Measurements from ENCODE around the gene CXCL13.

CXCL13 gene

DNA sequence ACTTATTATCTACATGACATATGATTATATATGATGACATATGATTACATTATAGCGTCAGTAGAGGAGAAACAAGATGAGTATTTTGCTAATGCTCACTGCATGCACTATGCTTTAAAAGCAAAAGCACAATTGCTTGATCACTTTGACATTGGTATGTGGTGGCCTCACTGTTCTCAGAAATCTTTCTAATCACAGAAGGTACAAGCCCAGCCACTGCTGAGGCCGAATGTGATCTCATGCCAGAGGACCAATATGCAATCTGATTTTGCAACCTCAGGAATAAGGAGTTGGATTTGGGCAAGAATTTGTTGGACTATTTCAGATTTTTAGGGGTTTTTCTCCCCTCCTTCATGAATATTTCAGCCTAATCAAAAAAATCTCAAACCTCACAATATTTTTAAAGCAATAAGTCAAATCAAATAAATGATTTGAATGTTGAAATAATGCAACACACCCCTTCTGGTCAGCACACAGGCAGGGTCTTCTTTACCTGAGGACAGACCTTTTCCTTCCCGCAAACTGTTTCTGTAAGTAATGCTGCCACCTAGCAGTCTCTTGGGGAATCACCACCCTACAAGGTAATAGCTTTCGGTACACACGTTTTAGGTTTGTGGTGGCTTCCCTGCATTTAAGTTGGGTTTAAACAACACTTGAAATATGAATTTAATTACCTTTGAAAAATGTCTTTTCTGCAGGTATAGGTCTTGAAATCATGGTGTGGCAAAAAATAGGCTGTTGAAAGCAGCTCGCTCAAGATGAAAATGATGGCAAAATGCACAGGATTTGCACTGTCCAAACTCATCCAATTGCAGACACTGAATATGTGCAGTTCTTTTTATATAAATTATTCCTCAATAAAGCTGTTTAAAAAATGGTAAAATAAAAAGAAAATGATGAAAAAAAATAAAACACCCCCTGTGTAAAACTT, 4.8 kb upstream of the CXCL13 start:
- H3K27me3 ChIP-seq (ENCODE audit: control insufficient read depth, insufficient read depth, low read length): no peaks in the 10 kb centered on the region
- no peak overlapping the region for H3K27ac ChIP-seq (ENCODE audit: low read length)
- H3K9me3 ChIP-seq (ENCODE audit: control insufficient read depth, insufficient read depth, low read length): no peaks in the 10 kb centered on the region
- no peak for DNase-seq (ENCODE audit: low read depth, low spot score)
- H3K4me1 ChIP-seq (ENCODE audit: control insufficient read depth, insufficient read depth, low read length): no peaks in the 10 kb centered on the region
- no peaks in the 10 kb centered on the region for H3K36me3 ChIP-seq (ENCODE audit: control insufficient read depth, insufficient read depth, low read length)
- no CpG with 5 or more reads among the region's 6 CpGs for WGBS (ENCODE audit: insufficient coverage, insufficient read length)
- no peak overlapping the region for H3K4me3 ChIP-seq (ENCODE audit: low read length)

DNA sequence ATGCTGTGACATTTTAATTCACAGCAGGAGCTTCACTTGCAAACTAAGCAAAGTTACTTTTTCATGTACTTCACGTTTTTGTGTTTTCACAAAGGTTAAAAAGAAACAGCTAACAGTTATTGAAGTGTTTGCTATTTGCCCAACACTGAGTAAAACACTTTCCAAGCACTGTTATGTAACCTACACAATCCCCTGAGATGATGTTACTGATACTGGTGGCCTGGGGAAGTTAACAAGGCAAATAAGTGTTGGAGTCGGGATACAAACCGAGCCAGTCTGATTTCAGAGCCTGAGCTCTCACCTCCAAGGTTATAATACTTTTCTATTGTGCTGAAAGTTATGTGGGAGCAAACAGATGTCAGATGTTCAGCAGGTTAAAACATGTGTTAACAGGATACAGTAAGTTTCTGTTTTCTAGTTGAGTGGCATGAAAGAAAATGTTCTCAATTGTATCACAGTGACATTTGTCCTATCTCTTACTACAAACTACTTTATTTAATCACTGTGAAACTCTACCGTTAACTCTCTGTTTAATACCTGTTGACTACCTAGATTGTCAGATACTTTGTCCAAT, 3.9 kb upstream of the CXCL13 start:
- Histone ChIP-seq H3K27me3 (ENCODE audit: control insufficient read depth, insufficient read depth, low read length) (no peaks in the 10 kb centered on the region), H3K27ac (ENCODE audit: low read length) (no peak overlapping the region), H3K4me3 (ENCODE audit: low read length) (no peak overlapping the region), H3K36me3 (ENCODE audit: control insufficient read depth, insufficient read depth, low read length) (no peaks in the 10 kb centered on the region), H3K9me3 (ENCODE audit: control insufficient read depth, insufficient read depth, low read length) (no peaks in the 10 kb centered on the region), H3K4me1 (ENCODE audit: control insufficient read depth, insufficient read depth, low read length) (no peaks in the 10 kb centered on the region)
- 100% methylated on average over 1 of the region's 4 CpGs for WGBS (ENCODE audit: insufficient coverage, insufficient read length)
- no peak for DNase-seq (ENCODE audit: low read depth, low spot score)

DNA sequence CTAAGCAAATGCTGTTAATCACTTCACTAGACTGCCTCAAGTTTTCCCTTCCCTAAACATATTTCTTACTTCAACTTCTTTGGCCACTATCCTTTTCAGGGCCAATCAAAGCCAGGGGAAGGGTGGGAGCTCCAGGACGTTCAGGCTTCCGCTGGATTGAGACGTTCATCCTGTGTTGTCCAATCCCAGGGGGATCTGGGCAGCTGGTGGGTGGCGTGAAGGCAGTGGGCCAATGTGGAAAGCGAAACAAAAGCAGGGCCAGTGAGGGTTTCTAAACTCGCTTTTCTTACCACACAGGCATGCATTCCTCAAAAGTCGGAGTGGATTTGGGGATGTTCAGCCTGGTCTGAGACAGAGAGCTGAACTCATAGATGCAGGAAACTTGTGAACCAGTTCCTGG, 7.6 kb downstream of the CXCL13 start:
- DNase-seq (ENCODE audit: low read depth, low spot score): no peak
- H3K27ac ChIP-seq (ENCODE audit: low read length): no peak overlapping the region
- H3K27me3 ChIP-seq (ENCODE audit: control insufficient read depth, insufficient read depth, low read length): no peaks in the 10 kb centered on the region
- H3K36me3 ChIP-seq (ENCODE audit: control insufficient read depth, insufficient read depth, low read length): no peaks in the 10 kb centered on the region
- no peaks in the 10 kb centered on the region for H3K4me1 ChIP-seq (ENCODE audit: control insufficient read depth, insufficient read depth, low read length)
- H3K9me3 ChIP-seq (ENCODE audit: control insufficient read depth, insufficient read depth, low read length): no peaks in the 10 kb centered on the region
- WGBS (ENCODE audit: insufficient coverage, insufficient read length): no CpG with 5 or more reads among the region's 7 CpGs
- H3K4me3 ChIP-seq (ENCODE audit: low read length): no peak overlapping the region

DNA sequence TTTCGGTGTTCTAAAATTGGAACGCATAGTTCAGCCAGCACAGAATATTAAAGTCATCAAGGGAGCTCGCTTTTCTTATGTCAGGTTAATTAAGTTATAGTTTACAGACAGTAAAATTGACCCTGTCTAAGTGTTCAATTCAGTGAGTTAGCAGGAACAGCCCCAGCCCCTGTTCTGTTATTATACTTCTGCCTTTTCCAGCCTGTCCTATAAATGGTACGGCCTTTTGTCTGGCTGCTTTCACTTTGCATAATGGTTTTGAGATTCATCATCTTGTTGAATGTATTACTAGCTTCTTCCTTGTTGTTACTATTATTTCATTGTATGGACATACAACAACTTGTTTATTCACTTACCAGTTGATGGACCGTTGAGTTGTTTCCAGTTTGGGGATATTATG, 9.5 kb downstream of the CXCL13 start:
- no peak overlapping the region for H3K27ac ChIP-seq (ENCODE audit: low read length)
- no peaks in the 10 kb centered on the region for H3K4me1 ChIP-seq (ENCODE audit: control insufficient read depth, insufficient read depth, low read length)
- no peak for DNase-seq (ENCODE audit: low read depth, low spot score)
- no peaks in the 10 kb centered on the region for H3K27me3 ChIP-seq (ENCODE audit: control insufficient read depth, insufficient read depth, low read length)
- H3K36me3 ChIP-seq (ENCODE audit: control insufficient read depth, insufficient read depth, low read length): no peaks in the 10 kb centered on the region
- WGBS (ENCODE audit: insufficient coverage, insufficient read length): no CpG with 5 or more reads among the region's 5 CpGs
- no peak overlapping the region for H3K4me3 ChIP-seq (ENCODE audit: low read length)
- no peaks in the 10 kb centered on the region for H3K9me3 ChIP-seq (ENCODE audit: control insufficient read depth, insufficient read depth, low read length)

DNA sequence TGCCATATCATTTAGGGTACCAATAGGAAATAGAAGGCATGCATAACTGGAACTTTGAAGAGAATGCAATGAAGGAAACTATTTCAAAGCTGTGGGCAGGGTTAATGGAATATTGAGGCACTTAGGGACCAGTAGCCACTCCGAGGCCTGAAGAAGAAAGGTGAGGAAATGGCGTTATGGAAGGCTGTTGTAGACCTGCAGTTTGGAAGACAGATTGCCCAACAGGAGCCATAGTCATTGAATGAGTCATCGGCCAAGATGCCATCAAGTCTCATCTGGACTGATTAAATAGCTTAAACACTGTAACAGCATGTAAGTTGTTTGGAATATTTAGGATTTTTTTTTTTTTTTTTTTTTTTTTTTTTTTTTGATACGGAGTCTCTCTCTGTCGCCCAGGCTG, 11.6 kb downstream of the CXCL13 start:
- no peak overlapping the region for H3K4me3 ChIP-seq (ENCODE audit: low read length)
- H3K9me3 ChIP-seq (ENCODE audit: control insufficient read depth, insufficient read depth, low read length): no peaks in the 10 kb centered on the region
- WGBS (ENCODE audit: insufficient coverage, insufficient read length): no CpG with 5 or more reads among the region's 5 CpGs
- no peak for DNase-seq (ENCODE audit: low read depth, low spot score)
- H3K27ac ChIP-seq (ENCODE audit: low read length): no peak overlapping the region
- H3K4me1 ChIP-seq (ENCODE audit: control insufficient read depth, insufficient read depth, low read length): no peaks in the 10 kb centered on the region
- no peaks in the 10 kb centered on the region for H3K27me3 ChIP-seq (ENCODE audit: control insufficient read depth, insufficient read depth, low read length)
- H3K36me3 ChIP-seq (ENCODE audit: control insufficient read depth, insufficient read depth, low read length): no peaks in the 10 kb centered on the region

DNA sequence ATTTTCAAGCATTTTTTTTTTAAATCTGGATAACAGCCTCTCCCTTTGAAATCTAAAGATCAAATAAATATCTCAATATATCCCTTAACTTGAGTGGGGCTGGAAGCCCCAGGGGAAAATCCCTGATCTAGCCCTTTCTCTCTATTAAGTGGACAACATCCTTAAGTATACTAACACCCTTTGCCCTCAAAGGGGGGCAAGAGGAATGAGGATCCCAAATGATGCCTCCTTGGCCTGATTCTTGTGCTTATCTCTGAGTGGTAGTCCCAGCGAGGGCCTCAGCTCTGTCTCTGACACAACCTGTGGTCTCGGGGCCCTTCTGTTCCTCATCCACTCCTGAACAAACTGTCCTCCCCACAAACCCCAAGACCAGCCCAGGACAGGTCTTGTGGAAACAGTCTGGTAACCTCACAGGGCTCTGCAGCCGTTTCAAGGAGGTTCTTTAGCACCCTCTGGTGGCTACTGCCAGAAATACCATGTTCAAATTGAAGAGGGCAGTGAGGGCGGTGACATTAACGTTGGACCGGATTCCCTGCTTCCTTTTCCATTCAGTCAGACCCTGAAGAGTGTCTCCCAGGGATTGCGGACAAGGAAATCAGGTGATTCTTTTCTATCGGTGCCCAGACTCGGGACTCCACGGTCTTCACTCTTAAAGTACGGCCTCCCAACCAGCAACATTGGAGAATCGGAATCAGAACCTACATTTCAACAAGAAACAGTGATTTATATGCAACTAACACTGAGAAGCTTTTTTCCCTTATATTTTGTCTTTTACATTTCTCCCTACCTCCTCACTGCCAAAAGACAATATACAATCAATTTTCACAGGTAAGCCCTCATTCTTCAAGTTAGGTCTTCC, 13.0 kb downstream of the CXCL13 start:
- H3K4me3 ChIP-seq (ENCODE audit: low read length): no peak overlapping the region
- no peaks in the 10 kb centered on the region for H3K36me3 ChIP-seq (ENCODE audit: control insufficient read depth, insufficient read depth, low read length)
- no peak overlapping the region for H3K27ac ChIP-seq (ENCODE audit: low read length)
- H3K4me1 ChIP-seq (ENCODE audit: control insufficient read depth, insufficient read depth, low read length): no peaks in the 10 kb centered on the region
- DNase-seq (ENCODE audit: low read depth, low spot score): peak; percentile 77
- no peaks in the 10 kb centered on the region for H3K27me3 ChIP-seq (ENCODE audit: control insufficient read depth, insufficient read depth, low read length)
- H3K9me3 ChIP-seq (ENCODE audit: control insufficient read depth, insufficient read depth, low read length): no peaks in the 10 kb centered on the region
- no CpG with 5 or more reads among the region's 12 CpGs for WGBS (ENCODE audit: insufficient coverage, insufficient read length)

DNA sequence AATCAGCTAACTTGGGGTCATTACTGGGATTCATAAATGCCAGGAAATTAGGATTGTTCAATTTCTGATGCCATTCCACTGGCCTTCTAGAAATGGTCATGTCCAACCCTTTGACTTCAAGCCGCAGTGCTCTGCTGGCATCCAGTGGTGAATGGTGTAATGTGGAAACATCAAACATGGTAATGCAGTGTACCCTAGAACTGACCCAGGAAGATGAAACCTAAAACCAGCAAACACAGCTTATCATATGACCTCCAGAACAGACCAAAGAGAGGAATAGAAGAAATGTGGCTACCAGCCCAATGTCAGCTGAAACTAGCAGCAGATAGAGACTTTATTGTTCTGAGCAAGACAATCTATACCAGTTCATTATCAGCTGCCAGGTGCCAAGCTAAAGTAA, 13.8 kb downstream of the CXCL13 start:
- Histone ChIP-seq H3K27me3 (ENCODE audit: control insufficient read depth, insufficient read depth, low read length) (no peaks in the 10 kb centered on the region), H3K9me3 (ENCODE audit: control insufficient read depth, insufficient read depth, low read length) (no peaks in the 10 kb centered on the region), H3K36me3 (ENCODE audit: control insufficient read depth, insufficient read depth, low read length) (no peaks in the 10 kb centered on the region), H3K4me1 (ENCODE audit: control insufficient read depth, insufficient read depth, low read length) (no peaks in the 10 kb centered on the region), H3K27ac (ENCODE audit: low read length) (no peak overlapping the region), H3K4me3 (ENCODE audit: low read length) (no peak overlapping the region)
- DNase-seq (ENCODE audit: low read depth, low spot score): no peak
- no CpG with 5 or more reads among the region's 1 CpG for WGBS (ENCODE audit: insufficient coverage, insufficient read length)

DNA sequence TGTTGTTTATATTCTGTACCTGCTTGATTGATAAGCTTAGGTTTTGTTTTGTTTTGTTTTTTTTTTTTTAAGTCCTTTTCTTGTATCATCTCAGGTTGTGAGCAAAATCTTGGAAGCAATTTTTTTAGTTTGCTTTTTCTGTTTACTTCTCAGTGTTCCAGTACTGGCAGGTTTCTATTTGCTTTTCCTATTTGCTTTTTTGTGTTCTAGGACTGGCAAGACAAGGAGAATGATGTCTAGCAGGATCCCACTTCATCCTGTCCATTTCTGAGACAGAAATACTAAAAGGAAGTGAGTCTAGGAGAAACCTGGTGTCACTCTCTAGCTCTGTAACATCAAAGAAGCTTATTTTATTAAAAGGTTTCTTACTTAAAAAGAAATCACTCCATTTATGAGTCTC, 15.6 kb downstream of the CXCL13 start:
- H3K4me3 ChIP-seq (ENCODE audit: low read length): no peak overlapping the region
- H3K36me3 ChIP-seq (ENCODE audit: control insufficient read depth, insufficient read depth, low read length): no peaks in the 10 kb centered on the region
- no peaks in the 10 kb centered on the region for H3K27me3 ChIP-seq (ENCODE audit: control insufficient read depth, insufficient read depth, low read length)
- no peak for DNase-seq (ENCODE audit: low read depth, low spot score)
- H3K4me1 ChIP-seq (ENCODE audit: control insufficient read depth, insufficient read depth, low read length): no peaks in the 10 kb centered on the region
- no peak overlapping the region for H3K27ac ChIP-seq (ENCODE audit: low read length)
- H3K9me3 ChIP-seq (ENCODE audit: control insufficient read depth, insufficient read depth, low read length): no peaks in the 10 kb centered on the region

DNA sequence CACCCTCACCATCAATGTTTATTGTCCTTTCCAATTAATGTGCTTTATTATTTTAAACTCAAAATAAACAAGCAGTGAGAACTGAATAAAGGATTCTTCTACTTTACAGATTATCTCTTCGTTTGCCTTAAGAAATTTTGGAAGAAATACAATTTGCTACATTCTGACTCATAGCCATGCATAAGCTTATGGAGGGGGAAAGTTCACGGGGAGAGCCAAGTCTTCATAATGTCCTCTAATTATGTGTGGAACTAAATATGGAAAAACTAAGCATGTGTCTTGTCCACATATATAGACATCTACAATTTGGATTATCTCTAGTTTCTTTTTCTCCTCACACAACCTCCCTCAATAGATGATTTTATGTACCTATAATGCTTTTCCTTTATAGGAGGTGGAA, 17.5 kb downstream of the CXCL13 start:
- no CpG with 5 or more reads among the region's 2 CpGs for WGBS (ENCODE audit: insufficient coverage, insufficient read length)
- no peaks in the 10 kb centered on the region for H3K27me3 ChIP-seq (ENCODE audit: control insufficient read depth, insufficient read depth, low read length)
- no peaks in the 10 kb centered on the region for H3K4me1 ChIP-seq (ENCODE audit: control insufficient read depth, insufficient read depth, low read length)
- H3K9me3 ChIP-seq (ENCODE audit: control insufficient read depth, insufficient read depth, low read length): no peaks in the 10 kb centered on the region
- DNase-seq (ENCODE audit: low read depth, low spot score): no peak
- no peak overlapping the region for H3K27ac ChIP-seq (ENCODE audit: low read length)
- H3K4me3 ChIP-seq (ENCODE audit: low read length): no peak overlapping the region
- H3K36me3 ChIP-seq (ENCODE audit: control insufficient read depth, insufficient read depth, low read length): no peaks in the 10 kb centered on the region

DNA sequence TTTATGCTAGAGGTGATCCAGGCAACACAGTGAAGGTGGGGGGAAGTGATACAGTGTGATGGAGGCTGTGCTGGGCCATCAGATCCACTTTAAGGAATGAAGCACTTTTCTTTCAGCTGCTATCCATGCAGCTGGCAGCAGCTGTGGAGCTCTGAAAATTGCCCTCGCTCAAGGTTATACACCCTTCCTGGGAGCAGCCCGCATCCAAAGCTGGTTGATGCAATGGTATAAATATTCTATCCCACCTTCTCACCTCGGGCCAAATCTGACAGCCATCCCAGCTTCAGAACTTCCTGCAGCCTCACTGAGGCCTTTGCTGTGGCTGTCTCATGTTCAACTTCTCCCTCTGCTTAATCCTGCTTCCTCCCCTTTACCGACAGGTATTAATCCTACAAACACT, 18.6 kb downstream of the CXCL13 start:
- DNase-seq (ENCODE audit: low read depth, low spot score): no peak

More for the DNA sequence above, 18.6 kb downstream of the CXCL13 start:
- no CpG with 5 or more reads among the region's 4 CpGs for WGBS (ENCODE audit: insufficient coverage, insufficient read length)
- H3K27ac ChIP-seq (ENCODE audit: low read length): no peak overlapping the region
- no peaks in the 10 kb centered on the region for H3K9me3 ChIP-seq (ENCODE audit: control insufficient read depth, insufficient read depth, low read length)
- no peaks in the 10 kb centered on the region for H3K36me3 ChIP-seq (ENCODE audit: control insufficient read depth, insufficient read depth, low read length)
- no peak overlapping the region for H3K4me3 ChIP-seq (ENCODE audit: low read length)
- no peaks in the 10 kb centered on the region for H3K4me1 ChIP-seq (ENCODE audit: control insufficient read depth, insufficient read depth, low read length)
- H3K27me3 ChIP-seq (ENCODE audit: control insufficient read depth, insufficient read depth, low read length): no peaks in the 10 kb centered on the region

All from iPS DF 6.9 (cell line).